OCI-LY3 (cell line): ENCODE results near the gene TTC9C.

Experiments used
- EZH2phosphoT487 ChIP-seq: fragments of 200-600 bp; shearing (Covaris generic); IDR thresholded peaks from 2 replicates; pipeline ENCODE4 v1.6.1; 2018; ENCODE audit warnings: antibody characterized with exemption, mixed run types, low read depth
- TF ChIP-seq, protein P1 (sequence below): fragments of 200-600, 300-600 bp; sonication (generic); IDR thresholded peaks from 2 replicates; pipeline ENCODE4 v1.5.1; 2014; ENCODE audit warnings: antibody characterized with exemption, low read length, low read depth

GRCh38 chr11:62777389-62777788 lies 49.1 kb downstream of the TTC9C start:
- no peak for TF ChIP-seq EZH2phosphoT487
- TF ChIP-seq, protein P1, sequence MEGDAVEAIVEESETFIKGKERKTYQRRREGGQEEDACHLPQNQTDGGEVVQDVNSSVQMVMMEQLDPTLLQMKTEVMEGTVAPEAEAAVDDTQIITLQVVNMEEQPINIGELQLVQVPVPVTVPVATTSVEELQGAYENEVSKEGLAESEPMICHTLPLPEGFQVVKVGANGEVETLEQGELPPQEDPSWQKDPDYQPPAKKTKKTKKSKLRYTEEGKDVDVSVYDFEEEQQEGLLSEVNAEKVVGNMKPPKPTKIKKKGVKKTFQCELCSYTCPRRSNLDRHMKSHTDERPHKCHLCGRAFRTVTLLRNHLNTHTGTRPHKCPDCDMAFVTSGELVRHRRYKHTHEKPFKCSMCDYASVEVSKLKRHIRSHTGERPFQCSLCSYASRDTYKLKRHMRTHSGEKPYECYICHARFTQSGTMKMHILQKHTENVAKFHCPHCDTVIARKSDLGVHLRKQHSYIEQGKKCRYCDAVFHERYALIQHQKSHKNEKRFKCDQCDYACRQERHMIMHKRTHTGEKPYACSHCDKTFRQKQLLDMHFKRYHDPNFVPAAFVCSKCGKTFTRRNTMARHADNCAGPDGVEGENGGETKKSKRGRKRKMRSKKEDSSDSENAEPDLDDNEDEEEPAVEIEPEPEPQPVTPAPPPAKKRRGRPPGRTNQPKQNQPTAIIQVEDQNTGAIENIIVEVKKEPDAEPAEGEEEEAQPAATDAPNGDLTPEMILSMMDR = no peak
